ENCODE data around the gene GSTP1. TPM values are rescaled to one million over a fixed set of nuclear protein-coding genes. Genes with fewer than 3 reads are reported as not detected.
A peak's percentile ranks its signal among the peaks of the same experiment; 100 is the strongest.
"Not testable (repeated sequence)": the region's sequence is repeated elsewhere in the genome, so short reads cannot be mapped to it uniquely, and the experiment has no call there.

The GSTP1 gene
- total RNA-seq, 1 donor from 2014 or later = 431 TPM

DNA sequence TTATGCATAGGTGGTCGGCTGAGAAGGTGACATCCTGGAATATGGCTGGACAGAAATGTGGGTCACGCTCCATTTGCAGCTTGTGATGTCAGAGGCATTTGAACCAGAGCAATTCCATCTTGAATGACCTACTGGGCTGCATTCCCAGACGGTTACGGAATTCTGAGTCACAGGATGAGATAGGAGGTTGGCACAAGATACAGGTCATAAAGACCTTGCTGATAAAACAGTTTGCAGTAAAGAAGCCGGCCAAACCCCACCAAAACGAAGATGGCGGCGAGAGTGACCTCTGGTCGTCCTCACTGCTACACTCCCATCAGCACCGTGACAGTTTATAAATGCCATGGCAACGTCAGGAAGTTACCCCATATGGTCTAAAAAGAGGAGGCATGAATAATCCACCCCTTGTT lies 19.9 kb upstream of the GSTP1 start:
- DNase-seq = not testable (repeated sequence)

DNA sequence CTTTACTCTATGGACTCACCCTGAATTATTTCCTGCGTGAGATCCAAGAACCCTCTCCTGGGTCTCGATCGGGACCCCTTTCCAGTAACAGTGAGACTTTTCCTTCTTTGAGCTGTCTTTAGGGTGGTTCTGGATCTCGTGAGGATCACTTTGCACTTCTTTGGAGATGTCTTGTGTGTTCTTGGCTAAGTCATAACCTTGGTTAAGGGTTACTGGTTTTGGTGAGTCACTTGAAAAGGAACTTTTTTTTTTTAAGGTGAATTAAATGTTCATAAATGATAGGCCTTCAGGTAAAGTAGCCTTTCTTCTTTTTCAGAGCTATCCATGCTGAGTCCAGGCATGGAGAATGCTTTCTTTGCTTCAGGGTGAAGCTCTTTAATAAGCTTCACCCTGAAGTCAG lies 19.4 kb upstream of the GSTP1 start:
- no peak for DNase-seq

DNA sequence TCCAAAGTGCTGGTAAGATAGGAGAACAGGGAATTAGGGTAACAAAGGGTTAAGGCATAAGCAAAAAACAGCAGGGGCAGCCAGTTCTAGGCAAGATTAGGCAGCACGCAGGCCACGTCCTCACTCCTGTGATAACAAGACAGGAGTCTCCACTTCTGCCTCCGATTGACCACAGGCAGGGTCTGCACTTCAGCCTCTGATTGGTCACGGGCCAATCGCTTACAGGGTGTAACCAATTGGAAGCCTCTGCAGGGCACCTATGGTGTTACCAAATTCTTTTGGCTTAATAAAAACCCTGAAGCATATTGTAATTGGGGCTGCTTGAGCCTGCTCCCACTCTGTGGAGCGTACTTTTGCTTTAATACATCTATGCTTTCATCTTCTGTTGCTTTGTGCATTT lies 12.2 kb upstream of the GSTP1 start:
- no peak for DNase-seq

DNA sequence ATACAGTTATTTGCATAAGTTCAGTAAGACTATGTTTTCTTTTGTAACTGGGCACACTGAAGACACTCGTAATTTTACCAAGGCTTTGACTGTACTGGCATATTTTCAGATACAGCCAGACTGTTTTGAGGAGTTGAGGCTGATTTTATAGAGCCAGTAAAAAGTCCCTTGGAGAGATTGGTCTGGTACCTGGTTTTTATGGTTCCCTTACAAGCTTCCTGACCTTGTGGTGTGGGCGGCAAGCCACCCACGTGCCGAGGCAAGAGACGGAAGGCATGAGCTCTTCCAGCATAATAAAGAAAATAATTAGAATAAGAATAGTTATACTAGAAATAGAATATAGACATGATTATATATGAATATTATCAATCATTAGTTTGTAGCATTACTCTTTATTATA lies 11.3 kb upstream of the GSTP1 start:
- DNase-seq = no peak

DNA sequence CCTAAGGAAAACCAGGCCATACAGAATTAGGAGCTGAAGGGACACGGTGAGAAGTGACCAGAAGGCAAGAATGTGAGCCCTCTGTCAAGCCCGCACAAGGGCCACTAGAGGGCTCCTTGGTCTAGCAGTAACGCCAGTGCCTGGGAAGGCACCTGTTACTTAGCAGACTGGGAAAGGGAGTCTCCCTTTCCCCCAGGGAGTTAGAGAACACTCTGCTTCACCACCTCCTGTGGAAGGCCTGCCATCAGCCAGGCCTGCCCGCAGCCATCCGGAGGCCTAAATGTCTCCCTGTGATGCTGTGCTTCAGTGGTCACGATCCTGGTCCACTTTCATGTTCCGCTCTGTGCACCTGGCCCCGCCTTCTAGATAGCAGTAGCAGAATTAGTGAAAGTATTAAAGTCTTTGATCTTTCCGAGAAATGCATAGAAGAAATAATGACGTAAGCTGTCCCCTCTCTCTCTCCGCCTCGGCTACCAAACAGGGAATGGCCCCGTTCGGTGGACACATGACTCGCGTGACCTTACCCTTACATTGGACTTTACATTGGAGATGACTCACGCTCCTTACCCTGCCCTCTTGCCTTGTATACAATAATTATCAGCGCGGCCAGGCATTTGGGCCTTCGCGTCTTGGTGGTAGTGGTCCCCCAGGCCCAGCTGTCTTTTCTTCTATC lies 10.7 kb upstream of the GSTP1 start:
- peak; percentile 67 for DNase-seq

DNA sequence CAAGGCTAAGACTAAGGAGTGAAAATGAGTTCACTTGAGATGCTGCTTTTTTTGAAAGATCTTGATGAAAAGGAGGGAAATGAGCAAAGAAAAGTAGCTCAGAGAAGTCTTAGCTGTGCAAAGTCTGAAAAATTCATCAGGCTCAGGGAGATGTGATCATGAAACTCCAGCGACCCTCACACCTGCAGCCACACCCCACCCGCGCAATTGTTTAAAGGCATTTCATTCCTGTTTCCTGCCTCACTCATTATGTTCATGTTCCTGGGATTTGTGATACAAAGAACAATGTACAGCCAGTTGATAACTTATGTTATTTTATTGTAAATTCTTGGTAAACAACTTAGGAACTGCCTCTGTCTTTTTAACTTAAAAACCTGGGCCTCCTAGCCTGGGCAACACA lies 8.7 kb upstream of the GSTP1 start:
- no peak for DNase-seq

DNA sequence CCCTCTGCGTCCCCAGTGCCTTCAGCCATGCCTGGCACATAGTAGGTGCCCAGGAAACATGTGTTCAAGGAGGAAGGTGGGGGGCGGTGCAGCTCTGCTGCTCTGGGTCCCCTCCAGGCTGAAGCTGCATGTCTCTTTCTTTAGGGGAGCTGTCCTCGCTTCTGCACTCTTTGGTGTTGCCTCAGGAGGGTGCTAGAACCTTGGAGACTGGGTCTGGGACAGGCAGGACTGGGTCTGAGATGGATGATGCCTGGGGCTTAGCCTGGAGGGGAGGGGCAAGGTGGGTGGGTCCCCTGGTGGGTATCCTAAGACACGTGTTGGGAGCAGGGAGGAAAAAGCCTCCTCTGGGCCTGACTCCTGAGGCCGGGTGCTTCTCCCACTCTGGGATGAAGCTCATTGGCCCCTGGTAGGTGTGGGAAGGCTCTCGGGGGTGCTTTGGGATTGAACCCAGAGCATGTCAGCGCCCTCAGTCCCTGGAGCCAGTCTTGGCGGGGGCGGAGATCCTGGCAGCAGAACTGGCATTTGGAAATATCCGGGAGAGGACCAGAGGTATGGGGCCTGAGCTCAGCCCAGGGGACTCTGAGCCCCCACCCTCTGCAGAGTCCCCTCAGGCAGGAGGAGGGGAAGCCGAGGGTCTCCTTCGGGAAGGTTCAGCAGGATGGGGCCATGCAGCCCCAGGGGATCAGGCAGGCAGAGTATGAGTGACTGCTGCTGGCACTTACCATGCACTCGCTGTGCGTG lies 6.7 kb upstream of the GSTP1 start:
- no peak for DNase-seq

DNA sequence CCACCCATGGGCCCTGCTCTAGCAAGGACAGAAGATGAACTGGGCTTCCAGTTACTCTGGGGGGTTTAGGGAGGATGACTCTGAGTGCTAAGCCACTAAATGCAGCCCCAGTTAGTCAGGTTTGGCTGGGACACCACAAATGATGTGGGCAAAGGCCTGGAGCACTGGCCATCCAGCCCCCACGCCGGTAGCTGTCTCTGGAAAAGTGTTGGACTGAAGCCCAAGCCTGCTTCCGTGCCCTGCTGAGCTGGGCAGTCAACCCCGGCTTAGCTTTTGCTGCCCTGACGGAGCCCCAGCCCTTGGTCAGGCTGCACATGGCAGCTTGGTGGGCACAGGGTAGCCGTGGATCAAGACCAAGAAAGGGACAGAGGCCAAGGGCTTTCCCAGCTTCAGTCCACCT lies 5.7 kb upstream of the GSTP1 start:
- DNase-seq = no peak

DNA sequence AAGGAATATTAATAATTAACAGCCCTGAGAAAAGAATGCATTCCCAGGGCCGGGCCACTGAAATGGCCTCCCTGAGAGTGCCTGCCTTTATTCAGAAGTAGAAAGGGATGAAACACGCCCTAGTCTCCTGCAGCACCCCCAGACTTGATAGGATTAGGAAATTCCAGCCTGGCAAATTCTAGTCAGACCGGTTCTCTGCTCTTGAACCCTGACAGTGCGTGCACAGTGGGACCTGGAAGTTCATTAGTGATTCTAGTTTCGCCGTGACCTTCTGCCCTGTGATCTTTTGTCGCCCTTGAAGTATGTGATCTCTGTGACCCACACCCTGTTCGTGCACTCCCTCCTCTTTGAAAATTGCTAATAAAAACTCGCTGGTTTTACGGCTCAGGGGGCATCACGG lies 2.1 kb upstream of the GSTP1 start:
- peak; percentile 17 for DNase-seq

DNA sequence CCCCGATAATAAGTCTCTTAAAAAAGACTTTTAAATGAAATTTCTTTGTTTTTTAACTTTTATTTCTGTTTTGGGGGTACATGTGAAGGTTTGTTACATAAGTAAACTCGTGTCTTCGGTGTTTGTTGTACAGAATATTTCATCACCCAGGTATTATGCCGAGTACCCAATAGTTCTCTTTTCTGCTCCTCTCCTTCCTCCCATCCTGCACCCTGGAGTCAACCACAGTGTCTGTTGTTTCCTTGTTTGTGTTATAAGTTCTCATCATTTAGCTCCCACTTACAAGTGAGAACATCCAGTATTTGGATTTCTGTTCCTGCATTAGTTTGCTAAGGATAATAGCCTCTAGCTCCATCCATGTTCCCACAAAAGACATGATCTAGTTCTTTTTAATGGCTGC lies 1.6 kb upstream of the GSTP1 start:
- no peak for DNase-seq

DNA sequence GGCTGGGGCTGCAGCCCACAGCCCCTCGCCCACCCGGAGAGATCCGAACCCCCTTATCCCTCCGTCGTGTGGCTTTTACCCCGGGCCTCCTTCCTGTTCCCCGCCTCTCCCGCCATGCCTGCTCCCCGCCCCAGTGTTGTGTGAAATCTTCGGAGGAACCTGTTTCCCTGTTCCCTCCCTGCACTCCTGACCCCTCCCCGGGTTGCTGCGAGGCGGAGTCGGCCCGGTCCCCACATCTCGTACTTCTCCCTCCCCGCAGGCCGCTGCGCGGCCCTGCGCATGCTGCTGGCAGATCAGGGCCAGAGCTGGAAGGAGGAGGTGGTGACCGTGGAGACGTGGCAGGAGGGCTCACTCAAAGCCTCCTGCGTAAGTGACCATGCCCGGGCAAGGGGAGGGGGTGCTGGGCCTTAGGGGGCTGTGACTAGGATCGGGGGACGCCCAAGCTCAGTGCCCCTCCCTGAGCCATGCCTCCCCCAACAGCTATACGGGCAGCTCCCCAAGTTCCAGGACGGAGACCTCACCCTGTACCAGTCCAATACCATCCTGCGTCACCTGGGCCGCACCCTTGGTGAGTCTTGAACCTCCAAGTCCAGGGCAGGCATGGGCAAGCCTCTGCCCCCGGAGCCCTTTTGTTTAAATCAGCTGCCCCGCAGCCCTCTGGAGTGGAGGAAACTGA lies 731 bp downstream of the GSTP1 start:
- DNase-seq = peak; percentile 82

DNA sequence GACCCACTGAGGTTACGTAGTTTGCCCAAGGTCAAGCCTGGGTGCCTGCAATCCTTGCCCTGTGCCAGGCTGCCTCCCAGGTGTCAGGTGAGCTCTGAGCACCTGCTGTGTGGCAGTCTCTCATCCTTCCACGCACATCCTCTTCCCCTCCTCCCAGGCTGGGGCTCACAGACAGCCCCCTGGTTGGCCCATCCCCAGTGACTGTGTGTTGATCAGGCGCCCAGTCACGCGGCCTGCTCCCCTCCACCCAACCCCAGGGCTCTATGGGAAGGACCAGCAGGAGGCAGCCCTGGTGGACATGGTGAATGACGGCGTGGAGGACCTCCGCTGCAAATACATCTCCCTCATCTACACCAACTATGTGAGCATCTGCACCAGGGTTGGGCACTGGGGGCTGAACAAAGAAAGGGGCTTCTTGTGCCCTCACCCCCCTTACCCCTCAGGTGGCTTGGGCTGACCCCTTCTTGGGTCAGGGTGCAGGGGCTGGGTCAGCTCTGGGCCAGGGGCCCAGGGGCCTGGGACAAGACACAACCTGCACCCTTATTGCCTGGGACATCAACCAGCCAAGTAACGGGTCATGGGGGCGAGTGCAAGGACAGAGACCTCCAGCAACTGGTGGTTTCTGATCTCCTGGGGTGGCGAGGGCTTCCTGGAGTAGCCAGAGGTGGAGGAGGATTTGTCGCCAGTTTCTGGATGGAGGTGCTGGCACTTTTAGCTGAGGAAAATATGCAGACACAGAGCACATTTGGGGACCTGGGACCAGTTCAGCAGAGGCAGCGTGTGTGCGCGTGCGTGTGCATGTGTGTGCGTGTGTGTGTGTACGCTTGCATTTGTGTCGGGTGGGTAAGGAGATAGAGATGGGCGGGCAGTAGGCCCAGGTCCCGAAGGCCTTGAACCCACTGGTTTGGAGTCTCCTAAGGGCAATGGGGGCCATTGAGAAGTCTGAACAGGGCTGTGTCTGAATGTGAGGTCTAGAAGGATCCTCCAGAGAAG lies 1.6 kb downstream of the GSTP1 start:
- DNase-seq = no peak

DNA sequence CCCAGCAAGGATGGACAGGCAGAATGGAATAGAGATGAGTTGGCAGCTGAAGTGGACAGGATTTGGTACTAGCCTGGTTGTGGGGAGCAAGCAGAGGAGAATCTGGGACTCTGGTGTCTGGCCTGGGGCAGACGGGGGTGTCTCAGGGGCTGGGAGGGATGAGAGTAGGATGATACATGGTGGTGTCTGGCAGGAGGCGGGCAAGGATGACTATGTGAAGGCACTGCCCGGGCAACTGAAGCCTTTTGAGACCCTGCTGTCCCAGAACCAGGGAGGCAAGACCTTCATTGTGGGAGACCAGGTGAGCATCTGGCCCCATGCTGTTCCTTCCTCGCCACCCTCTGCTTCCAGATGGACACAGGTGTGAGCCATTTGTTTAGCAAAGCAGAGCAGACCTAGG lies 2.3 kb downstream of the GSTP1 start:
- DNase-seq = no peak

DNA sequence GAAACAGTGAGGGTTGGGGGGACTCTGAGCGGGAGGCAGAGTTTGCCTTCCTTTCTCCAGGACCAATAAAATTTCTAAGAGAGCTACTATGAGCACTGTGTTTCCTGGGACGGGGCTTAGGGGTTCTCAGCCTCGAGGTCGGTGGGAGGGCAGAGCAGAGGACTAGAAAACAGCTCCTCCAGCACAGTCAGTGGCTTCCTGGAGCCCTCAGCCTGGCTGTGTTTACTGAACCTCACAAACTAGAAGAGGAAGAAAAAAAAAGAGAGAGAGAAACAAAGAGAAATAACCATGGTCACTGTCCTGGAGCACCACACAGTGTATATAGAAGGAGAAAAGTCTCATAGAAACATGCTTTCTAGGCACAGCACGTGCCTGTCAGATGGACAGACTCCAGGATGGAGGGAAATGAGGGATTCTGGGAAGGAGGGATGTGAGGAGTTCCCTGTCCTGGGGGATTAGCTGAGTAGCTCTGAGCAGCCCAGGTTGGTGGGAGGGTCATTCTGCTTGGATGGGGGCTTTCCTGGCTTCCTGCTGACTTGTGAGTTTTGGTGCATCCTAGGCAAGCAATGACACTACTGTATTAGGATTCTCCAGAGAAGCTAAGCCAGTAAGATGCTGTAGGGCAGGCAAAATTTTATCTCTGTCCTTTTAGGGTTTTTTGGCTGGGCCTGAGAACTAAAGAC lies 3.1 kb downstream of the GSTP1 start:
- no peak for DNase-seq

DNA sequence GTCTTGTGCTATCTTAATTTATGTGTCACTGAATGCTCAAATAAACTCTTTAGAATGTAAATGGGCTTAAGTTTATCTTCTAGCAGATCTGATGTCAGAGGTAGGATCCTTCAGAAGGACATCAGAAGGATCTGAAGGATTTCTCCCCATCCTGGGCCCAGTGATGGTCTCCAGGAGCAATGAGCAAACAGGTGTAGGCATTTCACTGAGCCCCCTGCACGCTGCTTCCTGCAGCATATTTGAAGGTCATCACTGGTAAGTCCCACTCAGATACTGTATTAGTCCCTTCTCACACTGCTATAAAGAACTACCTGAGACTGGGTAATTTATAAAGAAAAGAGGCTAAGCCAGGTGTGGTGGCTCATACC lies 4.5 kb downstream of the GSTP1 start:
- no peak for DNase-seq

DNA sequence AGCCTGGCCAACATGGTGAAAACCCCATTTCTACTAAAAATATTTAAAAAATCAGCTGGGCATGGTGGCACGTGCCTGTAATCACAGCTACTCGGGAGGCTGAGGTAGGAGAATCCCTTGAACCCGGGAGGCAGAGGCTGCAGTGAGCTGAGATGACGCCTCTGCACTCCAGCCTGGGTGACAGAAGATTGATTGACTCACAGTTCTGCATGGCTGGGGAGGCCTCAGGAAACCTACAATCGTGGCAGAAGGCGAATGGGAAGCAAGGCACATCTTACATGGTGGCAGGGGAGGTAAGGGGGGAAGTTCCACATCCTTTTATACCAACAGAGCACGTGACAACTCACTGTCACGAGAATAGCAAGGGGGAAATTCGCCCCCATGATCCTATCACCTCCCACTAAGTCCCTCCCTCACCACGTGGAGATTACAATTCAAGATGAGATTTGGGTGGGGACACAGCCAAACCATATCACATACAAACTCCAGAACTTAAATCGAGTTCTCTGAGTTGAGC lies 5.3 kb downstream of the GSTP1 start:
- not testable (repeated sequence) for DNase-seq

DNA sequence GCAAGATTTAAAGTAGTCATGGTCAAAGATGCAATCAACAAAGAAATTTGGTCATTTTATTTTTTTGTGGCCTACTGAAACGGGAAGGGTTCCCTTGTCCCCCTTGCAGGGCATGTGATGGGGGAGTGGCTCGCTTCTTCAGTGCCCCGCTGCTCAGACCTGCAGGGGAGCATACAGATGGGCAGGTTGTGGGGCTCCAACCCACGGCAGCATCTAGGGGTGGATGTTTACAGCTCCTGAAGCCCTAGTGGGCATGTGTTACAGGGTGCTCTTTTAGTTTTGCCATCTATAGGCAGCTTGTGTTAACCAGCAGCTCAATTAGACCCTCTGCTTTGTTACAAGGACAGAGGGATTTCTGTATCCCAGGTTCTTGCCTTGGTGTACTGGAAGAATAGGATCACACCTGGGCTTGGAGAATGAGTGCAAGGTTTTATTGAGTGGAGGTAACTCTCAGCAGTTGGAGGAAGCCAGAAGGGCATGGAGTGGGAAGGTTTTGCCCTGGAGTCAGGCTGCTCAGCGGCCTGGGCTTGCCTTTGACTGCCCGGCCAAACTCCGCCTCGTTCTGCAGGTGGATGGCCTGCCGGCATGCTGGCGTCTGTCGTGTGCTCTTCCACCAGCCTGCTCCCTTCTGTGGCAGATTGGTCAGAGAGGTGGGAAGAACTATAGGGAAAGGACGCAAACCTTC lies 9.4 kb downstream of the GSTP1 start:
- DNase-seq = no peak

DNA sequence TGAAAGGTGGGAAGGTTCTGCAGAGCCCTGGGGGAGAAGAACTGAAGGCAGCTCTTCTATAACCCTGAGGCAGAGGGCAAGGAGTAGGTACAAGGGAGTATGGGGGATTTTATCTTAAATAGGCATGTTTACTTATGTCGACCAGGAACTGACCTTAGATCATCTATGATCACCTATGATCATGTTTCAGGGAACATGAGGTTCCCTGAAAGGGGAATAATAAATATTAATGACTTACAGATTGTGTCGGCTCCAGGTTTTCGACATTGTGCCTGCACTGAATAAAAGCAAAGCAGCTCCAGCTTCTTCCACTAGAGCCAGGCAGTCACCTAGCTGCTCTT lies 9.9 kb downstream of the GSTP1 start:
- DNase-seq = no peak

DNA sequence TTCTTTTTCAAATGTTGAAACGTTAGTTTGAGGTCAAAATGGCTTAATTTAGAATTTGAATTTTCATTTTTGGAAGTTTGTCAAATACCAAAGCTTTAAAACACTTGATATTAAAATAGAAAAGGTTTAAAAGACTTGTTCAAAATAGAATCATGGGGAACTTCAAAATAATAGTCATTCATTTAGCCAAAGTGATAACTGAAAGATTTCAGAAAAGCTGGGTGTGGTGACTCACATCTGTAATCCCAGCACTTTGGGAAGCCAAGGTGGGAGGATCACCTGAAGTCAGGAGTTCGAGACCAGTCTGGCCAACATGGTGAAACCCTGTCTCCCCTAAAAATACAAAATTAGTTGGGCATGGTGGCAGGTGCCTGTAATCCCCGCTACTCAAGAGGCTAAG lies 10.9 kb downstream of the GSTP1 start:
- no peak for DNase-seq

DNA sequence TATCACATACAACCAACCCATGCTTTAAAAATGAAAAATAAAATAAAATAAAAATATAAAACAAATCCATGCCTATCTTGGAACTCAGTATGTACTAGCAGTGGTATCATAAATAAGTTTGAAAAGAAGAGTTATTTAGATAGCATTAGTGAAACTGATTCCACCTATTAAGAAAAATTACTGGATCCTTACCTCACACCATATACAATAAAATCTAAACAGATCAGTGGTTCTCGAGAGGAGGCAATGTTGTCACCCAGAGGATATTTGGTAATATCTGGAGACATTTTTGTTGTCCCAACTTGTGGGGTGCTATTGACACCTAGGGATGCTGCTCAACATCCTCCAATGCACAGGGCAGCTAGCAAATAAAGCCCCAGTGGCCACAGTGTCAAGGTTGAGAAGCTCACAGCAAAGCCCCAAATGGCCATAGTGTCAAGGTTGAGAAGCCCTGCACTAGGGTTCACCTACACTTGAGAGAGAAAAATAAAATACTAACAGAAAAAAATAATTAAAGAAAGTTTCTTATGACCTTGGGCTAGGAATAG lies 13.2 kb downstream of the GSTP1 start:
- DNase-seq = no peak

DNA sequence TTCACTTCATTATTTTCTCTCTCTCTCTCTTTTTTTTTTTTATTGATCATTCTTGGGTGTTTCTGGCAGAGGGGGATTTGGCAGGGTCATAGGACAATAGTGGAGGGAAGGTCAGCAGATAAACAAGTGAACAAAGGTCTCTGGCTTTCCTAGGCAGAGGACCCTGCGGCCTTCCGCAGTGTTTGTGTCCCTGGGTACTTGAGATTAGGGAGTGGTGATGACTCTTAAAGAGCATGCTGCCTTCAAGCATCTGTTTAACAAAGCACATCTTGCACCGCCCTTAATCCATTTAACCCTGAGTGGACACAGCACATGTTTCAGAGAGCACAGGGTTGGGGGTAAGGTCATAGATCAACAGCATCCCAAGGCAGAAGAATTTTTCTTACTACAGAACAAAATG lies 13.8 kb downstream of the GSTP1 start:
- DNase-seq = not testable (repeated sequence)

Data from tongue (tissue), 2 donors.